Dermis blood vessel endothelial cell (primary cell): Measurements from ENCODE around the gene GNAZ. TPM values are rescaled to one million over a fixed set of nuclear protein-coding genes. Genes with fewer than 3 reads are reported as not detected.
"Not testable (repeated sequence)": the region's sequence is repeated elsewhere in the genome, so short reads cannot be mapped to it uniquely, and the experiment has no call there.

ENCODE experiments used
- DNase-seq: peaks from one replicate; pipeline ENCODE4 v3.0.0; 2010
- total RNA-seq: library from RNA; depleted of rRNA; stranded (reverse); fragments of >200 nt; gene quantifications from 2 replicates; pipeline ENCODE4 v1.2.3, GENCODE V29; 2014

GNAZ gene
- total RNA-seq, 1 donor from 2014 or later: 0.68 TPM

GRCh38 chr22:23045461-23045860 lies 24.9 kb upstream of the GNAZ start:
- no peak for DNase-seq

DNA sequence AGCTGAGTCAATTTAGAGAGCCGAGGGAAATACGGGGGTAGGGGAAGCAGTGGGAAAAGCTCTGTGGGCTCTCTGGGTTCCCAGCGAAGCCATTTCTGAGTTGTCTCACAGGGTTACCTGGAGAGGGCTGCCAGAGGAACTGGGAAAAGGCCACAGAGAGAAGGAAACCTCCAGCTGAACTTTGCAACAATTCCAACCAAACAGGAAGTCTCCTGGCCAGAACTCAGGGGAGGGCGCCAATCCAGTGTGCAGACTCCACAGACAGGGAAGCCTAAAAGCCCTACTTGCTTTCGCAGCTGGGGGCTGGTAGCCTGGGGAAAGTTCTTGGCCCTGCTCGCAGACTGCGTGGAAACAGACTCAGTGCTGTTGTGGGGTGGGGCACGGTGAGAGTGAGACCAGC lies 23.1 kb upstream of the GNAZ start:
- no peak for DNase-seq

DNA sequence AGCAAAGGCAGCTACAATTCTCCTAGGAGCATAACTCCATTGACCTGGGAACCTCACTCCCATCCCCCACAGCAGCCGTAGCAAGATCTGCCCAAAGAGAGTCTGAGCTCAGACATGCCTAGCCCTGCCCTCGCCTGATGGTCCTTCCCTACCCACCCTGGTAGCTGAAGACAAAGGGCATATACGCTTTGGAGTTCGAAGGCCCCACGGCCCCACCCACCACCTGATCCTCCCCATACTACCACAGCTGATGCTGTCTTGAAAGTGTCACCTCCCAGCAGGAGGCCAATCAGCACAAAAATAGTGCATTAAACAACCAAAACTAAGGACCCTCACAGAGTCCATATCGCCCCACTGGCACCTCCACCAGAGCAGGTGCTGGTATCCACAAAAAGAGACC lies 22.6 kb upstream of the GNAZ start:
- no peak for DNase-seq

- not testable (repeated sequence) for DNase-seq
Observed at GRCh38 chr22:23050546-23050945, 19.8 kb upstream of the GNAZ start.

DNA sequence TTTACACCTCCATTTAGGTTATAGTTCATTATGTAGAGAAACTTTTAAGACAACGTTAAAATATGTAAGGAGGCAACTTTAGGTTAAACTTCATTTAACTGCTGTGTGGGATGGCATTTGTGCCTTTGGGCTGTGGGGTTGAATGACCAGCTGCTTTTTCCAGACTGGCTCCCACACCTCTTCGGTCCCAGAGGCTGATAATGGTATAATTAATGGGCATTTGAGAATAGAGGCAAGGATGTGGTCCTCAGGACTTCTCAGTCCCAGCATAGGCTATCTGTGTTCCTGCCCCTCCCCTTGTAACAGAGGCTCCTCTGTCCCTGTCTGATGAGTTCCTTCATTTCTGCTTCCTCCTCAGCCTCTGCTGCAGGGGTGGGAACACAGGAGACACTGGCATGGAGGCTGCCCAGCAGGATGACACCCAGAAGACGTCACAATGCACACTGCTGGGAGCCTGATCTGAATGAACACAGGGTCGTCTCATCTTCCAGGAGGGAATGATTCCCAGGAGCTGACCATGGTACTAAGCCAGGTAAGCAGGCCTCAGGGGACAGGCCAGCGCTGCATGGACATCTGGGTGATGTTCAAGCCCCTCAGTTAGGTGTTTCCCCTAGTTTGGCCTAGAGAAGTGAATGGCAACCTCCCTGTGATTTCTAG lies 17.1 kb upstream of the GNAZ start:
- DNase-seq: no peak

DNA sequence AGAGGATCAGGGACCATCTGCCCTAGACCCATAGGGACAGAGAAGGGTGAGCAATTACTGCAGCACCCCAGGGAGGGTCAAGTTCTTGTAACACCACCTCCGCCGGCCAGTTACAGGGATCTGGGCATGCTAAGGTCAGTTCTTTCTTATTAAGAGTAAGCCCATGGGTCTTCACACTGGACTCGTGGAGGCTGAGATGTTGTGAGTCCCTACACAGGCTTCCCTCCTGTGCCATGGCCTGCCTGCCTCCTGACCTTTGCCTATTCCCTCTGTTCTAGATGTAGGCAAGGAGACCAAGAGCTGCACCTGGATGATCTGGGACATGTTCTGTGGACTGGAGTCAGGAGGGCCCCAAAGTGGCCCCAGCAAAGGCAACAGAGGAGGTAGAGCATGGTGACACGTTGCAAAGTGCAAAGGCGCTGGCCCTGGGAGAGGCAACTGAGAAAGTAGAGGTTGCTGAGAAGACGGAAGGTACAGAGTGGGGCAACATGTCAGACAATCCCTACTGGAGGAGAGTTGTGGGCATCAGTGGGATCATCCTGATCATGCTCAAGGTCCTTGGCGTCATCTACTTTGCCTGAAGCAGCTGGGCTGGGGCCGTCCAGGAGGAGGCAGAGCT lies 16.3 kb upstream of the GNAZ start:
- no peak for DNase-seq

DNA sequence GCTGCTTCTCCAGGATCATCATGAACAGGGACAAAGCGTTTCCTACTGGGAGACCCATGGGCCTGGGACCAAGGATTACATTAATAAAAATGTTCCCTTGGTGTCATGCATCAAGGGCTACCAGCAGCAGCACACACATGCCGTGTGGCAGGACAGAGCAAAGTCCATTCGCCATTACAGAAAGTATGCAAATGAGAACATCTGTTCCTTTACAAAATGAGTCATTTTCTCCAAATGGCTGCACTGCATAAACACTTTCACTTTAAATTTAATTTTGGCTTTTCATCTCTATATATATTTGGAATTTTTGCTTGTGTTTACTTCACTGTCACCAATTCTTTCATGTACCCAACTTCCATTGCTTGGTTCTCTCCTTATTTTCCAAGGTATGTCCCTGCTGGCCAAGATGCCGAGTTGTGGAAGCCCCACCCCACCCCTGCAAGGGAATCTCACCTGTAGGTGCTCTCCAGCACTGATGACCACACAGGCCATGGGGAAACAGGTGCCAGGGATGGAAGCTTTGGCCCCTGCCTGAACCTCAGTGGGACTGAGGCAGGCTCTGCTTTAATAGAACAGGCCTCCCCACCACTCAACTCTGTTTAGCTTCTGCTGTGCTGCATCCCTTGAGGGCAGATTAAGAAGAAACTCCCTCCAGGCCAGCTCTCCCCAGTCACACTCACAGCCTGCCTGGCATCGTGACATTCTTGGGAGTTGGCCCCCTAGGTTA lies 15.6 kb upstream of the GNAZ start:
- no peak for DNase-seq

DNA sequence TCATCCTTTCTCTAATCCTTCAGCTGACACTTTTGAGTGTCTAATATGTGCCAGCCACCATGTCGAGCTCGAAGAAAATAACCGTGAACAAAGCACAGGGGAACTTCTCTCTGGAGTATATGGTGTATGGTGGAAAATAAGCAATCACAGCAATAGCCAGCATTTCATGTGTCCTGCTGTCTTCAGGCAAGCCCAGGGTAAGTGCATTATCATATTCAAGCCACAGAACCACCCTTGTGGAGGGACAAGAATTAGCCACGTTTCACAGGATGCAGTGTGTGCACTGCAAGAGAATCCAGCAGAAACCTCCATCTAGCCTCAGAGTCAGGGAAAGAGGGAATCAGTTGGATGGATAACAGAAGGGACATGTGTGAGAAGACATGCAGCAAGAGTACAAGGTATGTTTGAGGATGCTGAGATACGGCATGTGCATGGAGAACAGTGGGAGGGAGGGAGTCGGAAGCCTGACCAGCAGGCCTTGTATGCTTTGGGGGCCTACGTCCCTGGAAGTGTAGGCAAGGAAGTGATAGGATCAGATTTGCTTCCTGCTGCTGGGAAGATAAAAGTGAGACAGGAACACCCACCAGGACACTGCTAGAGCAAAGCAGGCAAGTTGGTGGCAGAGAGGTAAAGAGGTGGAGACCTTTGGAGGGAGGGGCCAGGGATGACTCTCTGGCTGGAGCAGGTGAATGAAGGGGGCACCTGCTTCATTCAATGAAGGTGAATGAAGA lies 14.7 kb upstream of the GNAZ start:
- DNase-seq: no peak

- no peak for DNase-seq
Observed at GRCh38 chr22:23057331-23057730, 13.0 kb upstream of the GNAZ start.

DNA sequence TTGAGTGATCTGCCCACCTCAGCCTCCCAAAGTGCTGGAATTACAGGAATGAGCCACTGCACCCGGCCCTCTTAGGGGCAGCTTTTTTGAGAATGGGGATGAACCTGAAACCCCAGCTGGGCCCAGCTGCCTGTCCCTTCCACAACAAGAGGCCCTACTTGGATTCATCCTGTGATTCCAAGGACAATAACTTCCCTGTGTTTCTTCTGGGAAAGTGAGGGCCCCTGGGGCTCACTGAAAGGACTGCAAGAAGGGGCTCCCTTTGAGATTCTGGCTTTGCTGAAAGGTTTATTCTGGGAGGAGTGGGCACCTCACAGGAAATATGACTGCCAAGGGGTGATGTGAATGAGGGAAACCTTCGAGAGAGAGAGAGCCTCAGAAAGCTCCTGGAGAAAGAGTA lies 12.3 kb upstream of the GNAZ start:
- no peak for DNase-seq

GRCh38 chr22:23058481-23059283 lies 11.6 kb upstream of the GNAZ start:
- no peak for DNase-seq

- no peak for DNase-seq
Observed at GRCh38 chr22:23059284-23059948, 10.9 kb upstream of the GNAZ start.

GRCh38 chr22:23060612-23061400 lies 9.5 kb upstream of the GNAZ start:
- DNase-seq: no peak

DNA sequence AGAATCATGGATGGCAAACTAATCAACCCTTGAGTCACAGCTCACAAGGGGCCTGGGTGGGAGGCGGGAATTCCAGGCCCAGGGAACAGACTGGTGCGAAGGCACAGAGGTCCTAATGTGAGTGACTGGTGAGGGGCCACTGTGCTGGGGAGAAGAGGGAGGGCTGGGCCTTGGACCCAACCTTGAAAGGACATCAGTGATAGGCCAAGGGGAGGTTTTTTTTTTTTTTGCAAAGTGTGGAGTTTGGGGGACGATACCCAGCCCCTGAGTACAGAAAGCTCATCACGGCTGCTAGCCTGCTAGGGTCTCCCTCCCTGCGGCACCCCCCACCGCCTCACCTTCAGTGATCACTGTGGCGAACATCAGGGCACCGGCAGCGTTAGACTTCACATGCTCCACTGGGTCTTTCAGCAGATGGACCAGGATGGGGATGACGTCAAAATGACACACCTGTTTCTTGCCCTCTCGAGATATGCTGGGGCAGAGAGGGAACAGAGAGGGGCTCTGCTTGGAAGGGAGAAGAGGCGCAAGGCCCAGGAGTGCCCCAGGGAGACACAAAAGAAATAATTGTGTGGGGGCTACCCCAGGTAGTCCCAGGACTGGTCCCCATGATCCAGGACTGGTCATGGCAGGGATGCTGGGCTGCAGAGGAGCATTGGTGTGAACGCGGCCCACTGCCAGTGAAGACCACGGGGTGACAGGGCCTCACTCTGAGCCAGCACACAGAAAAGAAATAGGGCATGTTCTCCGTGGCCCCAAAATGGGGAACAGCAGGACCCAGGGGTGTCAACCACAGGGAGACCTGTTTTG lies 8.6 kb upstream of the GNAZ start:
- DNase-seq: no peak

- no peak for DNase-seq
Observed at GRCh38 chr22:23062616-23063538, 7.4 kb upstream of the GNAZ start.

- no peak for DNase-seq
Observed at GRCh38 chr22:23063539-23064380, 6.6 kb upstream of the GNAZ start.

DNA sequence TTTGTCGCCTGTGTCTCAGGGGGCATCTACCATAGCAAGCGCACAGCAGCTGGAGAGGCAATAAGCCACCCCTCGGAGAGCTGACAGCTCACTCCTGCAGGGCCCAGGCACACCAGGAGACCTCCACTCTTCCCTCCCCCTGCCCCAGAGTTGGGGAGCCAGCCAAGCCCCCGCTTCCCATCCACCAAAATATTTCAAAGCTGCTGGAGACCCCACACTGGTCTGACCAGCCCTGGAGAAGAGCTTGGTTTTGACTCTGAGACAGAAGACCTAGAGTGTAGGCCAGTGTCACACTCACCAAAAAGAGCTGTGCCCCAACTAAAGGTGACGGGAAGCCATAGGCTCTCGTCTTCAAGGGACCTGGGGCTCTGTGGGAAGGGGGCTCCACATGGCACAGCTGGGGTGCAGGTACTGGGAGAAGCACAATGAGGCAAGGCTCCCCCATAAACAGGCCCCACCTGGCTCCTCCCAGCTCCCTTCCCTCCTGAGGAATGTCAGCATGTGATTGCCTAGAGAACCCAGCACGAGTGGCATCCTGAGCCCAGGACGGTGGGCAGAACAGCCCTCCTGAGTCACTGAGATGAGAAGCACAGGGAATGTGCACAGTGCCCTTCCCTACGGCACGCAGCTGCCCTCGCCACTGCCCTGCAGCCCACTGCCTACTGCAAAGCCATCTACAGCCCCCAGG lies 5.8 kb upstream of the GNAZ start:
- DNase-seq: no peak

DNA sequence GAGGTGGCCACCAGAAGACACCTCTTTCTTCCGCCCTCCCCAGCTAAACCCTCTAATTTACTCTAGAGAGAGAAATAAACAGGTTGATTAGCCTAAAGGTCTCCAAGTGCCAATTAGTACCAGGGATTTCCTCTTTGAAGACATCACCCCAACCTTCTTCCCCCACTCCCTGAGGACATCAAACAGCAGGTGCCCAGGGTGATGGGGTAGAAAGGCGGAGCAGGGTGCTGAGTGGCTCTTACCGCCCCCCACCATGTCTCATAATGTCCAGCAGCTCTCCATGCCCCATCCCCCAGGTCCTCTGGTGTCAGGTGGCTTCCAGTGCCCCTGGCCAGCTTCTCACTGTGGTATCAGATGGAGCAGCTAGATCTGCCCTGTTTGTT lies 5.3 kb upstream of the GNAZ start:
- DNase-seq: no peak
